GM19328 (cell line): ENCODE data around the gene PSMD11.
"Not testable (repeated sequence)": the region's sequence is repeated elsewhere in the genome, so short reads cannot be mapped to it uniquely, and the experiment has no call there.

Experiments
- ATAC-seq: cut with Tn5 transposase; IDR thresholded peaks from one replicate; pipeline ENCODE4 v1.9.1; 2021; ENCODE audit warnings: mild to moderate bottlenecking, moderate library complexity; ENCODE audit not compliant: unreplicated experiment

Gene PSMD11

DNA sequence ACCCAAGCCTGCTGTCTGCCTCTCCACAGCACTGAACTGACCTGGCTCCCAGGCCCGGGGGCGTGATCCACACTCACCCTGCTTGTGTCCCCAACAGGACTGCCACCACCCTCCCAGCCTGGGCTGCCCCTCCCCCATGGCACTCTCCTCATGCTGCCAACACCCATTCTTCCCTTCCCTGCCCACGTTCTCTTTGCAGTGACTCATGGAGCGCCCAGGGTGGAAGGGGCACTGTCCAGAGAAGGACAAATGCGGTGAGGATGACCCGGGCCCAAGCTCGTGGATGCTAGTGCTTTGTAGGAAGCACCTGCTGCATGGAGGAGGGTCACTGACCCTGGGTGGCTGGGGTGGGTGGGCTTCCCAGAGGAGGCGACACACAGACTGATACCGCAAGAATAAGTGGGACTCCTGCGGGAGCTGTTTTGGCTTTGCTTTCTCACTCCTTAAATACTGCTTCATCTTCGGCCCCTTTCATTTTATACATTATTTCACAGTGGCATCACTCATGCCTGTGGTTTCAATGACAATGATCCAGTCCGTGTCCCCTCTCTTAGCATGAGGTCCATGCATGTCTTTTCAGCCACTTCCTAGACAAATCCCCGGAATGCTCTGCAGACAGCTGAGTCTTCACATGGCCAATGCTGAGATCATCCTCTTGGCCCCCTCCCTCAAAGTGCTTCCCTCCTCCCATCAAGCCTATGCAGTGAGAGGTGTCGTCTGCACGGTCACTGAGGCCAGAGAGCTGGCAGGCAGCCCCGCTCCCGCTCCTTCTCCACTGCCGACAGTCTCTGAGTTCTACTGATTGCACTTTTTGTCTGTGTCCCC lies 60.1 kb downstream of the PSMD11 start:
- no peak for ATAC-seq

DNA sequence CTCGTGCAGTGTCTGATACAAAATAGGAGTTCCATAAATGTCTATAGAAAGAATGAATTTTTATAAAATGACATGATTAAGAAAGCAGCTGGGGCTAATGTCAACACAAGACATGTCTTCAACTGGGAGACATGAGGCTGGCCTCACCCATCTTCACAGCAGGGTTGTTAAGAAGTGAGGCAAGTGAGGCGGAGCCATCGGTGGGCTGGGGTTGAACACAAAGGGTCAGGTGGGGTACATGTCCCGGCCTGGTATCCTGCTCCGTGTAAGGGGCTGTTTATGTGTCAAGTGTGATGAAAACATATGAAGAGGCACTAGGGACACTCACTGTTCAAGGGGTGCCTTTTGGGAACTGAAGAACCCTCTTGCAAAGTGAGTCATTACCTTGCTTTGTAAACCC lies 64.6 kb downstream of the PSMD11 start:
- ATAC-seq, result no peak

DNA sequence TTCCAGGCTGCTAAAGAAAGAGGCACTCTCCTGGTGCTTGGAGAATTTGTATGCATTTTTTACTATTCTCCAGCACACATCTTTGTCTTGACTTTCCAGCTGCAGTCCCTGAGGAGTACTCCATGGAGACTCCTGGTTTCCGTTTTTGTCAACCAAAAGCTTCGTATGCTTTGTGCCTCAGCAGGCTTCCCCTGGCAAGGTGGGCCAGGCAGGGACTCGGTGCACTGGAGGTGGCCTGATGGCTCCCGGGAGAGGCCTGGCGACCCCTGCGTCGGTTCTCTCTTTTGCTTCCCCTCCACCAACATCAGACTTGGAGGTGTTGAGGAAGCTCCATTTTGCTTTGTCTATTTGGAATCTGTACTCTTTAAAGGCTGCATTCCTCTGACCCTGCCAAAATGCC lies 66.2 kb downstream of the PSMD11 start:
- no peak for ATAC-seq

DNA sequence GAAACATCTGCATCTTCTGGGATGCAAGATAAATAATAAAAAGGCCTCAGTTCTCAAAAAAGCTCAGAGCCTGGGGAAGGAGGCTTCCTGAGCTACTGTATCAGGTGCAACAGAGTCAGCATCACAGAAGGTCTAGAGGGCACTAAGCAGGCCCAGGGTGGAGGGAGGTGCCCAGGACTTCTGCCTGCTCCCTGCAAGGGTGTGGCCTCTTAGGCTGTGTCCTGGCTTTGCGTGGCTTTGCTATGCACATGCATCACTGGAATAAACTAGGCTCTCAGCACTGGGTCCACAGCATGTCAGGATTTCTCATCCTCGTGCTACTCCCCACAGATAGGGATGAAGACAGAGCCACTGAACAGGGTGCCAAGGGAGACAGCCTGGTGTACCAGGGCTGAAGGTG lies 68.0 kb downstream of the PSMD11 start:
- no peak for ATAC-seq

DNA sequence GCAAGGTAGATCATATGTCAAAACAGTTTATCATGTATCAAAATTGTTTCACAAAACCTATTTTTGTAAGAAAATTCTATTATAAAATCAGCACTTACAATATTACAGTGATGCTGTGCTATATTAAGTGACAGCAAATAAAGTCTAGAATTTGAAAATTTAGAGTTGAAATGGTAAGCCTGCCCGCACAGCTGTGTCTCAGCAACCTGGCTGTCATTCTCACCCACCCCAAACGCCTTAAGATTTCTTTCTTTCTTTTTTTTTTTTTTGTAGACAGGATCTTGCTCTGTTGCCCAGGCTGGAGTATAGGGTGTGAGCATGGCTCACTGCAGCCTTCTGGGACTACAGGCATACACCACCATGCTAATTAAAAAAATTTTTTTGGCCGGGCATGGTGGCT lies 69.3 kb downstream of the PSMD11 start:
- ATAC-seq, result no peak

DNA sequence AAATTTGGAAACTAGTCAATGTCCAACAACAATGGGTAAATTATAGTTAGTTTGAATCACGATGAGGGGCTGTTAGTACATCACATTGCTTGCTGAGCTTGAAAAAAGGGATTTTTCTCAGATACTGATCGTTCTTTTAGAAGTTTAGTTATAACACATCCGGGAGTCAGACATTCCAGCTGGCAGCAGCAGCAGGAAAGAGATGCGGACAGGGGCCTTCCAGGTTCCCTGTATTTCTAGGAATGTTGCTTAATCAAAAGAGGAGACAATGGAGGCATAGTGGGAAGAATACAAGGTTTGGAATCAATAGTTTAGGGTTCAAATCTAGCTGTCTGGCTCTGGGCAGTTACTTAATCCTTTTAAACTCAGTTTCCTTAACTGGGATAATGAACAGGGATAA lies 70.3 kb downstream of the PSMD11 start:
- no peak for ATAC-seq

DNA sequence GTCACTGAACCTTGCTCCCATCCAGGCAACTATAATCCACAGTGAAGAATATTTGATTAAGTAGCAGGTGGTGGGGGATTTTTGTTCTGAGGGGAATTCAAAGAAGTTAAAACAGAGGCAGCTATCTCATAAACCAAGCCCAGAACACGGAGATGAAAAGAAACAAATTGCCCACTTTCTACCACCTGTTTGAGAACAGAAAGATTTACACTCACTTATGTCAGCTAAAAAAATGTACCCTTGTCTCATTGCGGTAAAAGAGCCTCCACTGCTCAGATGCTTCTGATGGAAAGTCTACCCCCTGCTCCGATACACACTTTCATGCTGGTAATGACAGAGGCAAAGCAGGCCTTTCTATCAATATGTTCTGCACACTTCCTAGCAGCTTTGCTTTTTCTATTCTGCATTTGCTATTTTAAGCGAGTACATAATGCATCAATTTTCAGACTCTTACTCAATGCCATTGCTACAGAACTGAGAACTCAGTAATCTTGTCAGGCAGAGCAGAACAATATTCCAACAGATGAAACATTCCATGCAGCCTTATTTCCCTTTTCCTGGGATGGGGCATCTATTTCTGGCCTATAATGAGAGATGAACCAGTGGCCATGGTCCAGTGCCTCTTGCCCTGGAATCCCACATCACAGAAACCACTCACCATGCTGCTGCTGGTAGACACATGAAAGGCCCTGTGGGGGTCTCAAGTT lies 71.5 kb downstream of the PSMD11 start:
- ATAC-seq, result no peak

DNA sequence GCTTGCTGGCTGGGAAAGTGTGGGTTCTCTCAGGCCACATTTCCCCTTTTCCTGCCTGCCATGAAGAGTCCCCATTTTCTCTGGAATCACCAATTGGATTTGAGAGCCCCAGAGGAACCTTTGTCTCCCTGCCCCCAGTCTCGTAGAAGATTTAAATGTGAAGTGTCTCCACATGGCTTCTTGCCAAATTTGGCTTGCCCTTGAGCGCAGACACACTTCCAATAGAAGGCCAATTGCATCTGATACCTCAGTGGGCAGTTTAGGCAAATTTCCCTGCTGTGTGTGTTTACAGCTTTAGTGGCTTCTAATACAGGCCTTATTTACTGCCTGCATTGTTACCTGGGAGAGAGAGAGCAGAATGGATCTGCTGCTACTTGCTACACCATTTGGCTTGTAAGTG lies 72.1 kb downstream of the PSMD11 start:
- ATAC-seq, result no peak

DNA sequence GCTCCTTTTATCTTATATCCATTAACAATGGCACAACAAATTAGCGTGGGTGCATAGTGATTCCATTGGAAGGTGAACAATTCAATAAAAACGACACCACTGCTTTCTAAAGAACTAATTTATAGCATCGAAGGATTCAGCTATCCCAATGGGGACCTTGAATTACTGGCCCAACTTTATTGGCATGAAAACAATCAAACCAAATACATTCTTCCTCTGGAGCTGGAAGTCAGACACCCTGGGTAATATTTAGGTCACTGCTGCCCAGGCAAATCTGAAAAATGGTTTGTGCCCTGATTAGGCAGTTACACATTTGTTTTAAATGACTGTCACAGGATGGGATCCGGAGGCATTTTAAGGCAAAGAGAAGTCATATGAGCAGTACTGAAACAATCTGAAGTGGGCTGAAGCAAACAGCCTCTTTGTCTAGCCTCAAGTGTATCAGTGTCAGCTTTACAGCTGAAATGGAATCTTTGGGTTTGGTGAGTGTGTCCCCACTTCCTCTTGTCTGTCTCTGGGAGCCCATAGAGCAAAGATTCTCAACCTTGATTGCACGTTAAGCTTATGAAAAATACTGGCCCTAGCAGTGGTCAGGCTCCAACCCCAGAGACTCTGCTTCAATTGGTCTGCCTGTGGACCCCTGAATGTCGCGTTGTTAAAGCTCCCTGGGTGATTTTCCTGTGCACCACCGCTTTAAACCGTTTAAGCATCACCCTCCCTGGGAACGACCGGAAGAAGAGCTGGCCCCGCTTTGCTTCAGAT lies 72.8 kb downstream of the PSMD11 start:
- no peak for ATAC-seq

DNA sequence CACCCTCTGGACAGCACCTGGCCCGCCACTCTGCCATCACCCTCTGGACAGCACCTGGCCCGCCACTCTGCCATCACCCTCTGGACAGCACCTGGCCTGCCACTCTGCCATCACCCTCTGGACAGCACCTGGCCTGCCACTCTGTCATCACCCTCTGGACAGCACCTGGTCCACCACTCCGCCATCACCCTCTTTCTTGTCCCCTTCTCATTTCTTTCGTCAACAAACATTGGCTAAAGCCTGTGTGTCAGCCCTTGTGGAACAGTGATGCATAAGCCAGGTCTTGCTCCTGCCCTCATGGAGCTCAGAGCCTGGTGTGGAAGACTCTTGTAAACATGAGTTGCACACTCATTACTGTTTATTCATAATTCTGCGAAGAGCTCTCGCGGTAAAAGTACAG lies 73.7 kb downstream of the PSMD11 start:
- no peak for ATAC-seq

DNA sequence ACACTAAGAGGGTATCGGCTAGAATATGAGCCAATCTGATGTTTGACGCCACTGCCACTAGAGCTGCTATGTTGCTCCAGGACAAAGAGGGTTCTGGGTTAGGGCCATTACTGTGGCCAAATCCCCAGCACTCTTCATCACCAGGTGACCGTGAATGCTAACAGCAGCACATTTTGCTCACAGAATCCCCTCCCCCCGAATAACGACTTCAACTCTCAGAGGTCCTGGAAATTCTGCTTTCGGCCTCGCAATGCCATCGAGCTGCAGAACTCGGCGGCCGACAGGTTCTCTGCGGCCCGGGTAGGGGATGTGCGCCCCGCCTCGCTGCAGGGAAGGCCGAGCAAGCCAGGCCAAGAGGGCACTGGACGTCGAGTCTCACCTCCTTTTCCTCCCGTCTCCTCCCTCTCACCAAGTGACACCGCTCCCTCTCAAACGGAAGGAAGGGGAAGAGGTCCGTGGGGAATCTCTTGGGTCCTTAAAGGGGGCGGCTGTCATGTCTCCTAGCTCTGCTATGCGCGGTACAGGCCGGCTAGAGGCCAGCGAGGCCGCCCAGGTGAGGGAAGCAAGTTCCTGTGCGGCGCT lies 74.4 kb downstream of the PSMD11 start:
- ATAC-seq, result no peak

DNA sequence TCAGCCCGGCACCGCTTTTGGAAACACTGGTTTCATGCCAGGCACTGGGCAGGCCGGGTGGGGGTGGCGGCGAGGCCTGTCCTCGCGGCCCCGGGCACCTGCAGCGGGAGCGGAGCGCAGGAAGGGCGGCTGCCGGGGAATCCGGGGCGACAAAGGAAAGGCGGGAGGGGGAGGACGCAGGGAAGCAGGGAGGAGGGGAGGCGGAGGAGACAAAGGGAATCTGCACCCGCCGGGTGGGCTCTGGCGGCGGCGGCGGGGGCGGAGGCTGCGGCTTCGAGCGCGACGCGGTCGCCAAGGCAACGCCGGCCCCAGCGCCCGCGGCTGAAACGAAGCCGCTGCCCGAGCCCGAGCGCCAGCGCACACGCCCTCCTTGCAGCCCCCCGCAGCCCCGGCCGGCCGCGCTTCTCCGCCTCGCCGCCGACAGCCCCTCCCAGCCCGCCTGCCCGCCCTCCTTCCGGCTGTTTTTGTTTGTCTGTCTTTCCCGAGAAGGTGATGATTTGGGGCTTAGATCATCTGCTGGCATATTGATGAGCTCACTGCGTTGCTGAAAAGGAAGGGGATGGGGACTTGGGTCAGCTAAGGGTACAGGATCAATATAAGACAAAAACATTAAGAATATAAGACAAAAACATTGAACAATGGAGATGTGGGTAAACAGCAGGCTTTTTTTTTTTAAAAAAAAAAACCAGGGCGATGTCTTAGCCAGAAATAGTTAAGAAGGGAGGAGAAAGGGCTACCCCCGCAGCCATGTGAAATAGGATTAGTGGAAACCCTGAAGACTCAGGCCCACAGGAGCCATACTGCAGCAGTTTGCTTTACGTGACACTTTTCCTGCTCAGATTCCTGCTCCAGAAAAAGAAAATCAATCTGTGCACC lies 75.2 kb downstream of the PSMD11 start:
- ATAC-seq, result no peak

DNA sequence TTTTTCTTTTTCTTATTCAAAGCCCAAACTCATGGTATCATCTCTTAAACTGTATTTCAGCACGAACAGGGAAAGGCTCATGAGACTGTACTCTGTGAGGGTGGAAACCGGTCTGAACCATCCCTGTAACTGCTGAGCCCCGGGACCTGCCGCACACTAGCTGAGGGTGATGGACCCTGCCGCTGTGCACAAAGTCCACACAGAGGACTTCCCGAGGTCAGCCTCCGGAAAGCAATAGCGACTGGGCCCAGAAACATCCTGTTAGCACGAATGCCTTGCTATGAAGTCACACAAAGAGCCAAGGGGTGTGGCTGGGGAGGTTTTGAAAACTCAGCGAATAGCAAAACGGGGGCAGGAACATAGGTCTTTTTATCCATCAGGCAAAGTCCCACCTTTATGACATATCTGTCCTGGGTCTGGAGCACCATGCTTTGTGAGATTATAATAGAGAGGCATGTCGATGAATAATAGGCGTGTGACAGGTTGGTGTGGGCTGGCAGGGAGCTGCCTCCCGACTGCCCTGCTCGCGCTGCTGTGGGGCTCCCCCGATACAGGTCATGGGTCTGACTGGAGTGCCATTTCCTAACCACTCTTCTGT lies 75.9 kb downstream of the PSMD11 start:
- ATAC-seq, result no peak

DNA sequence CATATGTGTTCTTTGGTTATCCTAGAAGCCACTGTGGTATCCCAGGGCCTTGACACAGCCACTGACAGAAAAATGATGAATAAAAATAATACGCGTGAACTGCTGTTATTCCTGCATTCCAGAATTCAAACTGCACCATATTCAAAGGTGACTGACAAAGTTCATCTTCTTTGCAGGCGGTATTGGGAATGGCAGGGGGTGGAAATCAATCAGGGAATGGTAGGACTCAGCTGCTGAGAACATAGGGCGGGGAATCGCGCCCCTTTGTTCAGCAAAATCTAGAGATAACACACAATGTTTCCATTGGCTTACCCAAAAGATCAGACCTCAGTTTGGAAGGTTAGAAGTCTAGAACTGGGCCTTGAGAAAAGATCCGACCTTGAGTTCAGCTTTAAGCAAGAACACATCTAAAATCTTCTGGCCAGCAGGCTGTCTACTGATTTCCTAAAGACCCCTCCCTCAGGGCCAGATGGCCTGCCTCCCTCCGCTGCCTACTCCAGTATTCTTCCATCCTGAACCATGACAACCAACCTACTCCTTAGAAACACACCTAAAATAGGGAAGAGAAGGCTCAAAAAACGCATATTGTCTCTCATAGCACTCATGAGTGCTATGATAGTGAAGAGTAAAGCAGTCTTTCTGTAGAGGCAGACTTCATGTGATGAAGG lies 76.6 kb downstream of the PSMD11 start:
- ATAC-seq, result no peak

DNA sequence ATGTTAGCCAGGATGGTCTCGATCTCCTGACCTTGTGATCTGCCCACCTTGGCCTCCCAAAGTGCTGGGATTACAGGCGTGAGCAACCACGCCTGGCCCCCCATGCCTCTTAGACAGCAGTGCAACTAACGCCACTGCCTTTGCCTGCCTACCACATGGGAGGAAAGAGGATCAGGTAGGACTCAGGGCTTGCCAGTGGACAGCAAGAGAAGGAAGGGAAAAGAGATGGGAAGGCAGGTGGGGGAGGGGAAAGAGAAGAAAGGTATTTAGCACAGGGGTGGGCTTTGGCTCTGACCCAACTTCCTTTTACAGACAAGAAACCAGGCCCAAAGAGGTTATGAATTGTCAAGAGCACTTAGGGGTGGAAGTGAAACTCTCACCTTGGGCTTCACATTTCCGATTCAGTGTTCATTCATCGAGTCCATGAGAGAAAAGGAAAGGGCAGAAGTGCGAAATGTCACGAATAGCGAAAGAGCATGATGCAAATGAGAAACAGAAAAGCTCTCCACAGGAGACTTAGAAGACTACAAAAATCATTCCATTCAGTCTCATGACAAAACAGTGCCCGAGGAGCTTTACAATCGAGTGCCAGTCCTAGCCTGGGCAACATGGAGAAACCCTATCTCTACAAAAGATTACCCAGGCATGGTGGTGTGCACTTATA lies 78.8 kb downstream of the PSMD11 start:
- ATAC-seq, result peak; percentile 48

DNA sequence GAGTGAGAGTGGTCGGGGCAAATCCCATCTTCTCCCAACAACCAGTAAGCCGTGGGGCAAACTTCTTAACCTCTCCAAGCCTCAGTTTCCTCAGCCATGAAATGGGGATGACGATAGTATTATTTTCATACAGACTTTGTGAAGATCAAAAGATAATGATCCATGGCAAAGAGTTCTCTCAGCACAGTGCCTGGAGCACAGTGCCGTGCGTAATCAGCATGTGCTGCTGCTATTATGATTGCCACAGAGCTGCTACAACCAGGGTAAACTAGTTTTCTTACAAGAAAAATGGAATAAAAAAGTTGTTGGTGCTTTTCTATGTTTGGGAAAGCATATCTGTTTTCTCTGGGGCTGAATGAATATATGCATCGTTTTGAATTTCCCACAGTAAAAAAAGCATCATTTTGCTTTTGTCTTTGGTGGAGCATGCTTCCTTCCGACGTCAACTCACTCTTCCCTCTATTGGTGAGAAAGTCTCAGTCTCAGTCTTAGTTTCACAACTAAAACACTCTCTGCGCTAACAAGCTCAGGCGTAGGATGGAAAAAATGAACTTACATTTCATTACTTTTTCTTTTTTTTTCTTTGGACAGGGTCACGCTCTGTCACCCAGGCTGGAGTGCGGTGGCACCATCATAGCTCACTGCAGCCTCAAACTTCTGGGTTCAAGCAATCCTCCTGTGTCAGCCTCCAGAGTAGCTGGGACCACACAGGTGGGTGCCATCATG lies 79.7 kb downstream of the PSMD11 start:
- ATAC-seq, result no peak

DNA sequence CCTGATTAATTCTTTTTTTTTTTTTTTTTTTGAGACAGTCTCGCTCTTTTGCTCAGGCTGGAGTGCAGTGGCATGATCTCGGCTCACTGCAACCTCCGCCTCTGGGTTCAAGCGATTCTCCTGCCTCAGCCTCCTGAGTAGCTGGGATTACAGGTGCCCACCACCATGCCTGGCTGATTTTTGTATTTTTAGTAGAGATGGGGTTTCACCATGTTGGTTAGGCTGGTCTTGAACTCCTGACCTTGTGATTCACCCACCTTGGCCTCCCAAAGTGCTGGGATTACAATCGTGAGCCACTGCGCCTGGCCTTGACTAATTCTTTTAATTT lies 80.2 kb downstream of the PSMD11 start:
- ATAC-seq, result not testable (repeated sequence)

DNA sequence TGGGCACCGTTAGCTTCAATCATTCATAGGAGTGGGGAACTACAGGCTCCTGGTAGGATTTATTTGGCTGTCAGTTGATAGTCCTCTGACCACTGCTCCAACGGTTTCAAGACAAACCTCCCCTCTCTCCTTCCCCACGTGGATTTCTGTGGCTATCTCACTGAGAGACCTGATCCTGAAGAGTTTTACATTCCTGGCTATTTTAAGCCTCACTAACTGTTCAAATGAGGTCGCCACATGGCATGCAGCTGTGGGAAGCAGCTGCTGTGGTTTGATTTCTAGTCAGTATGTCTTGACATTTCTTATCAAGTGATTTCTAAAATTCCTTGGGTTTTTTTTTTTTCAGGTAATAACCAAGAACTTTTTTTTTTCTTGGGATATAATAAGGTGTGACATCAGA lies 80.8 kb downstream of the PSMD11 start:
- ATAC-seq, result no peak
